Measurements from ENCODE around the gene GATA3. TPM values are rescaled to one million over a fixed set of nuclear protein-coding genes. Genes with fewer than 3 reads are reported as not detected.
A peak's percentile ranks its signal among the peaks of the same experiment; 100 is the strongest.
"Not testable (repeated sequence)": the region's sequence is repeated elsewhere in the genome, so short reads cannot be mapped to it uniquely, and the experiment has no call there.

The GATA3 gene
- polyA plus RNA-seq (ENCODE audit: insufficient read length): 82.7 TPM
- long read RNA-seq, donor 1, transcript GATA3-205 (2 exons, 748 nt): minor isoform, 7 of 218 reads
- long read RNA-seq, donor 1, transcript GATA3-202 (6 exons, 3,123 nt): major isoform, 20 of 218 reads
- long read RNA-seq, donor 1, partial matches to known transcripts: 188 of 218 reads
- long read RNA-seq, donor 1, other reads (novel, unspliced or antisense): 0 of 218 reads
- long read RNA-seq, donor 2, transcript GATA3-202 (6 exons, 3,123 nt): major isoform, 11 of 104 reads
- long read RNA-seq, donor 2, partial matches to known transcripts: 88 of 104 reads
- long read RNA-seq, donor 2, other reads (novel, unspliced or antisense): 0 of 104 reads
- long read RNA-seq, donor 3, transcript GATA3-202 (6 exons, 3,123 nt): major isoform, 9 of 72 reads
- long read RNA-seq, donor 3, partial matches to known transcripts: 61 of 72 reads
- long read RNA-seq, donor 3, other reads (novel, unspliced or antisense): 0 of 72 reads
- long read RNA-seq, donor 4, partial matches to known transcripts: 5 of 5 reads
- long read RNA-seq, donor 4, other reads (novel, unspliced or antisense): 0 of 5 reads
- long read RNA-seq, donor 5, transcript GATA3-202 (6 exons, 3,123 nt): major isoform, 16 of 62 reads
- long read RNA-seq, donor 5, partial matches to known transcripts: 39 of 62 reads
- long read RNA-seq, donor 5, other reads (novel, unspliced or antisense): 0 of 62 reads
- long read RNA-seq, donor 6, transcript GATA3-205 (2 exons, 748 nt): major isoform, 5 of 98 reads
- long read RNA-seq, donor 6, partial matches to known transcripts: 88 of 98 reads
- long read RNA-seq, donor 6, other reads (novel, unspliced or antisense): 0 of 98 reads
- long read RNA-seq, donor 7, transcript GATA3-201 (6 exons, 2,650 nt): minor isoform, 5 of 121 reads
- long read RNA-seq, donor 7, transcript GATA3-202 (6 exons, 3,123 nt): major isoform, 13 of 121 reads
- long read RNA-seq, donor 7, partial matches to known transcripts: 99 of 121 reads
- long read RNA-seq, donor 7, other reads (novel, unspliced or antisense): 0 of 121 reads
- long read RNA-seq, donor 8, transcript GATA3-202 (6 exons, 3,123 nt): major isoform, 5 of 45 reads
- long read RNA-seq, donor 8, partial matches to known transcripts: 39 of 45 reads
- long read RNA-seq, donor 8, other reads (novel, unspliced or antisense): 0 of 45 reads

GRCh38 chr10:8054494-8055407 lies at the start of gene GATA3:
Gene GATA3, plus strand, starts transcription at chr10:8054688. Its CDS starts 968 bp downstream, at chr10:8055656.
- peak; percentile 78 for DNase-seq

- DNase-seq: no peak
Measured at GRCh38 chr10:8006274-8006999, 48.1 kb upstream of the GATA3 start.

DNA sequence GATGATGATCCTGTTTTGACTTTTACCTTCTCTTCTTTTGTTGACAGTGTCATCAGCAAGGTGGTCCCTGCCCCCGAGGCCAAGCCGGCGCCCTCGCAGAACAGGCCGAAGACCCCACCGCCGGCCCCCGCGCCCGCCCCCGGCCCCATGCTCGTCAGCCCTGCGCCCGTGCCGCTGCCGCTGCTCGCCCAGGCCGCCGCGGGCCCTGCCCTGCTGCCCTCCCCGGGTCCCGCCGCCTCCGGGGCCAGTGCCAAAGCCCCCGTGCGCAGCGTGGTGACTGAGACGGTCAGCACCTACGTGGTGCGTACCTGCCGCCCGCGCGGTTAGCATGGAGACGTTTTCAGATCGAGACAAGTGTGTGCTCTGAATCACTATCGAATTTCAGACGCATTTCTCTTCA lies 45.5 kb upstream of the GATA3 start:
- no peak for DNase-seq

GRCh38 chr10:8013006-8013405 lies 41.5 kb upstream of the GATA3 start:
- no peak for DNase-seq

DNA sequence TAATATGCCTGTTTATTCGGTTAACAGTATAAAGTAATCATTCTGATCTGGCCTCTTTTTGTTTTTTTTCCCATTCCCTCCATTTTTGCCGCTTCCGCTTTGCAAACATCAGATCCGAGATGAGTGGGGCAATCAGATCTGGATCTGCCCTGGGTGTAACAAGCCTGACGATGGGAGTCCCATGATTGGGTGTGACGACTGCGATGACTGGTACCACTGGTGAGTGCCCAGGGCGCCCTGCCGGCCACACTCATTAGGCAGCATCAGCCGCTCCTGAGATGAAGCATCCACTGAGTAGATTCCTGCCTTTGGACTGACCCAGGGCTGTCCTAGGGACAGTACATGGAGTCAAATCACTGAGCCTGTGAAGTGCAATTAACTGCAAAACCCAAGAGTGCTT lies 40.9 kb upstream of the GATA3 start:
- no peak for DNase-seq

DNA sequence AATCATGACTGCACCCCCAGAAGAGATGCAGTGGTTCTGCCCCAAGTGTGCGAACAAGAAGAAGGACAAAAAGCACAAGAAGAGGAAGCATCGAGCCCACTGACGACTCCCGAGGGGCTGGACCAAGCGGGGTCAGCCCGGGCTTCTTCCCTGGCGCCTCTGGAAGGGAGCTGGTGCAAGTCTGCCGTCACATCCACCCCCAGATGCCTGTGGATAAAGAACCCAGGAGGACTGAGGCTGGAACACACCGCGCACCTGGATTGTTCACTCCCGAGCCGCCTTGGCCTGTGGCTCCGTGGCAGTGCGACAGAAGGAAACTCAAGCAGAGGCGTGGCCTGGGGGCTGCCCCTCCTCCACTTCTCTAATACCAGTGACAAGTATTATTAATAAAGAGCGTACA lies 39.8 kb upstream of the GATA3 start:
- DNase-seq: no peak

- peak; percentile 10 for DNase-seq
Measured at GRCh38 chr10:8017277-8017676, 37.2 kb upstream of the GATA3 start.

GRCh38 chr10:8023321-8023720 lies 31.2 kb upstream of the GATA3 start:
- no peak for DNase-seq

GRCh38 chr10:8023851-8024250 lies 30.6 kb upstream of the GATA3 start:
- DNase-seq: no peak

DNA sequence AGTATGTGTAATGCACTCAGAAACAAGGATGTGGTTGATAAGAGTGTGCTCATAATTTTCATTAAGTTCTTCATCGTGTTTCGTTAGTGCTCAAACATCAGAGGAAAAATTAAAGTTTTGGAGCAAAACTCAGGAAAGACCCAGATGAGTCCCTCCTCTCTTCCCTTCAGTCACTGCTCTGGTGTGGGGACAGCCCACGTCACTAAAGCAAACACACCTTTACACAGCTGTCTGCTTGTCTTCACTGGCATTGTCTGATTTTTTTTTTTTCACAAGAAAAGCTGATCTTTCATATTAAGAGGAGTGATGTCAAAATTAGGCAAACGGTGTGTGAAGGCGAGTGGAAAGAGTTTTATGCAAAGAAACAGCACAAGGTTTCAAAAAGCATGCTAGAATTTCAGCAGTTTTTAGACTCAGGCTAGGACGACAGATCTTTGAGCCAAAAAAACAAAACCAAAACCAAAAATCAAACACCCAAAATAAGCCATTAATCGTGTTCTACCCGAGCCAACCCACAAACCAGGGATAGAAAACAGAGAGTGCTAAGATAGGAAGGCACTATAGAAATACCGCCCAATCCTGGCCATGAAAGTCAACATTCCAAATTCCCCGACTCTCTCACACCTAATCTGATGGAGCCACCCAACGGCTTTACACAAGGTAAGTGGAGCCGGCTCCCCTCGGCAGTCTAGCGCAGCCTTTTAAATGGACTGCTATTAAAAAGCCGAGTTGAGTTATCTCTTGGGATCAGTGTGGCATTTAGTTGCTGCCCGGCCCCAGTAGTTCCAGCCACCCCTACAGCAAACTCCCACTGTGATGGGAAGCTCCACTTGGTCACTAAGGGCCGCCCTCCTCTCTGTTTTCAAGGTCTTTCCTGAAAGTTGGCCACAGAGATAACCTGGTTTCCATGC lies 27.9 kb upstream of the GATA3 start:
- DNase-seq: peak; percentile 13

DNA sequence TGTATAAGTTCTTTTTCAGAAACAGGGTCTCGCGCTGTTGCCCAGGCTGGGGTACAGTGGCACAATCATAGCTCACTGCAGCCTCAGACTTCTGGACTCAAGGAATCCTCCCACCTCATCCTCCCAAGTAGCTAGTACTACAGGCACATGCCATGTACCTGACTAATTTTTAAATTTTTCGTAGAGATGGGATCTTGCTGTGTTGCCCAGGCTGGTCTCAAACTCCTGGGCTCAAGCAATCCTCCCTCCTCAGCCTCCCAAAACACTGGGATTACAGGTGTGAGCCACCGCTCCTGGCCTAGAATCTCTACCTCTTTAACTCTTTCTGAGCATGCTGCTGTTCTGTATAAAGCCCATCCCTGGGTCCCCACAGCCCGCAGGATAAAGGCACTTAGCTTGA lies 23.3 kb upstream of the GATA3 start:
- not testable (repeated sequence) for DNase-seq

GRCh38 chr10:8032558-8032957 lies 21.9 kb upstream of the GATA3 start:
- DNase-seq: no peak

DNA sequence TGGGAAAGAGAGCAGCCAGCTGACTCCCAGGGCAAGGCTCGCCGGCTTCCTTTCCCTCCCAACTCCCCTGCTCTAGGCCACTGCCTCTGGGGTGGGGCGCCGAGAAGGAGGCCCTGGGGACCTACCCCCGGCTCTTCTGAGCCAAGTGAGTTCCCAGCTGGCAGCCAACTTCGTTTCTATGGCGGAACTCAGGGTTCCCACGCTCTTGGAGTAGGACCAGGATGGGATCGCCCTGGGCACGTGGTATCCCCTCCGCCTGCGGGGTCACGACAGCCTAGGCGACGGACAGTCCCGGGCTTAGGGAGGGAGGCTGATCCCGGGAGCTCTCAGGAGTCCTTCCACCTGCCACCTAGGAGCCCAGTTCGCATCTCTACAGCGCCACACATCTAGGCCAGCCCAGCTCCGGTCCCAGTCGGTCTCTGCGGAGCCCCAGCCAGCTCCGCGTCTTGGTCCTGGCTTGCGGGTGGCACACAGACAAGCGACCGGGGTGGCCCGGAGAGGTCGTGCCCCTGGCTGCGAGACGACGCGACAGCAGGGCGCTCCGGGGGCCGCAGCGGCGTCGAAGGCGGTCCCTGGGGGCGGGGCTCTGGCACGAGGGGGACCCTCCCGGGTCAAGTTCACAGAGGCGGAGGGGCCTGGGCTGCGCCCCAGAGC lies 20.5 kb upstream of the GATA3 start:
- DNase-seq: peak; percentile 15

DNA sequence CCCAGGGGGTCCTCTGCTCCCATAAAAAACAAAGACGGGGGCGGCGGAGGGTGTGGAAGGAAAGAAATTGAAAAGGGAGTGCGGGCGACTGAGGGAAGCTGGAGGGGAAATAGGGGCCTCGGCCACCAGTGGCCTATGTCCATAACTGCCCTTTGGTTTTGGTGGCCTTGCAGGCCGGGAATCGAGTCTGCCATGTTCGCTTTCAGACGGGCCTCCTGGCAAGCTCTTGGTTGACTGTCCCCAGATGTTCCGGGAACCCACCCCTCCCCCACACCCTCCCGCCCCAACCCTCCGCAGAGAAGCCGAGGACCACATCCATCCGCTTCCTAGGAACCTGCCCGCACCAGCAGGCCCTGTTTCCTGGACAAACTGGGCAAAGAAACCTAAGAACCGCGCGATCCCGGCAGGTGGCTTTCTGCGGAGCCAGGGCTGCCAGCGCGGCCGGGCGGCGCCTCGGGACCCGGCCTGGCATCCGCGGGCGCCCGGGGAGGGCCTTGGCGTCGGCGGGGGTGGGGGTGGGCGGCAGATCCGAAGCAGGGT lies 20.0 kb upstream of the GATA3 start:
- DNase-seq: peak; percentile 24

DNA sequence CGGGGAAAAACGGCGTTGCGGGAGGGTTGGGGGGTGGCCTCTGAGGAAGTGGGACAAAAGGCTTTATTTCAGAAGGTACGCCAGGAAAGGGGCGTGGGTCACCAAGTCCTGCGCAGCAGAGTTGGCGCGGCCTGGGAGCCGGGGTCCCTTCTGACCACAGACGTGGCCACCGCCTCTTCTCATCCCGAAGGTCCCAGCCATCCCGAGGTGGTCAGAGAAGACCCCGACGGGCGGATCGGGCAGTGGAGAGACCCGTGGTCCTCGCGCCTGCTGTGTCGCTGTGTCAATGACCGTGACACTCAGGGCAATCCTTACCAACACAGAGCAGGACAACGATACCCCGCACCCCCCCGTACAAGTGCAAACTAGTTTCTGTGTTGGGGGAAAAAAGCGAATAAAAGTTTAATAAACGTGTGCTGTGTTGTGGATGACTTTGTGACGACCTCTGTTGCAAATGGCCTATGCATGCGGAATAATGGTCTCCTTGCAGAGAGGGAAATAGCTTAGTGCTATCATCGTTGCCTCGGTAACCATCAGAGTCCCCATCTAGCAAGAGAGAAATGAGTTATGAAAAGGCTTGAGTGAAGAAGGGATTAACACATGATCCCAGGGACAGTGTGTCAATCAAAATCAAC lies 19.4 kb upstream of the GATA3 start:
- peak; percentile 51 for DNase-seq

GRCh38 chr10:8035641-8036470 lies 18.6 kb upstream of the GATA3 start:
- peak; percentile 15 for DNase-seq

- peak; percentile 1 for DNase-seq
Measured at GRCh38 chr10:8036506-8037198, 17.8 kb upstream of the GATA3 start.

Measured in left kidney (tissue), 8 donors.